CD4-positive, alpha-beta T cell (primary cell): Measurements from ENCODE around the gene SKAP2. TPM values are rescaled to one million over a fixed set of nuclear protein-coding genes. Genes with fewer than 3 reads are reported as not detected.

Source experiments
- ATAC-seq: fragments of 200-7000 bp; cut with Tn5 transposase; one replicate; pipeline ENCODE4 v1.10.0; 2022; ENCODE audit warnings: mild to moderate bottlenecking; ENCODE audit not compliant: poor library complexity
- CTCF ChIA-PET: fragments of 350-600 bp; sonication (Branson Sonifier 250); formaldehyde crosslinking; loops from one replicate; lab custom pipeline; 2021; ENCODE audit warnings: antibody characterized with exemption, inconsistent platforms; lab: Charles Lee
- POLR2A ChIA-PET: fragments of 350-600 bp; sonication (Branson Sonifier 250); formaldehyde crosslinking; loops from one replicate; lab custom pipeline; 2021; ENCODE audit warnings: antibody characterized with exemption, inconsistent platforms; lab: Charles Lee
- DNase-seq, 14 experiments: peaks; one replicate each; pipeline ENCODE4 v3.0.0-alpha.2; 2013 to 2020; ENCODE audit warnings: mixed read lengths in 2 of 14
- H3K27ac ChIP-seq, 2 donors: one replicate each; pipeline versions ENCODE4 v1.5.1 to v1.7.0; 2013; ENCODE audit warnings: low read length in 2 of 2, low read depth in 1 of 2, mild to moderate bottlenecking in 1 of 2
- H3K27me3 ChIP-seq, 2 experiments: 1 replicate in 1 of 2; 2 replicates in 1 of 2; pipeline versions ENCODE4 v1.6.1 to v1.7.0; 2013; ENCODE audit warnings: low read length in 2 of 2, control low read depth in 1 of 2, mild to moderate bottlenecking in 1 of 2, moderate library complexity in 1 of 2; ENCODE audit not compliant: insufficient read depth in 2 of 2, control insufficient read depth in 1 of 2
- H3K36me3 ChIP-seq: one replicate; pipeline ENCODE4 v1.6.1; 2013; ENCODE audit warnings: low read length, control low read depth; ENCODE audit not compliant: insufficient read depth
- H3K4me1 ChIP-seq: one replicate; pipeline ENCODE4 v1.6.1; 2013; ENCODE audit warnings: low read length, control low read depth; ENCODE audit not compliant: insufficient read depth
- H3K4me3 ChIP-seq: one replicate; pipeline ENCODE4 v1.5.1; 2013; ENCODE audit warnings: mild to moderate bottlenecking, low read length, moderate library complexity
- H3K9me3 ChIP-seq, 2 experiments: 1 replicate in 1 of 2; 2 replicates in 1 of 2; pipeline versions ENCODE4 v1.6.1 to v1.7.0; 2013; ENCODE audit warnings: low read length in 2 of 2, mild to moderate bottlenecking in 2 of 2, control low read depth in 1 of 2, moderate library complexity in 1 of 2; ENCODE audit not compliant: control insufficient read depth in 1 of 2, insufficient read depth in 1 of 2
- H3K27ac Mint-ChIP-seq: one replicate; pipeline ENCODE4 v1.8.0; 2020; ENCODE audit warnings: mixed read lengths
- H3K27me3 Mint-ChIP-seq: one replicate; pipeline ENCODE4 v1.8.0; 2021; ENCODE audit warnings: mixed read lengths
- H3K36me3 Mint-ChIP-seq: one replicate; pipeline ENCODE4 v1.8.0; 2021; ENCODE audit warnings: low read depth, mixed read lengths
- H3K4me1 Mint-ChIP-seq: one replicate; pipeline ENCODE4 v1.8.0; 2021; ENCODE audit warnings: low read depth, mixed read lengths
- H3K4me3 Mint-ChIP-seq: one replicate; pipeline ENCODE4 v1.8.0; 2020; ENCODE audit warnings: mild to moderate bottlenecking, mixed read lengths
- H3K9me3 Mint-ChIP-seq: one replicate; pipeline ENCODE4 v1.8.0; 2020; ENCODE audit warnings: mixed read lengths
- CTCF ChIP-seq: fragments of 200-600 bp; IDR thresholded peaks from one replicate; pipeline ENCODE4 v1.8.0; 2022; ENCODE audit warnings: antibody characterized with exemption, mild to moderate bottlenecking
- intact Hi-C, 2 experiments: fragments of 100-400 bp; cut with DNase I in 1 of 2; cut with micrococcal nuclease in 1 of 2; formaldehyde crosslinking; loops; one replicate each; pipeline versions ENCODE4 v1.15.1 to v1.9.0; 2023 to 2025; cut with DNase I, micrococcal nuclease
- total RNA-seq, 174 experiments: library from RNA in 2 of 174; stranded (reverse) in 2 of 174; gene quantifications; one replicate each; pipeline ENCODE4 v1.2.3 and lab custom pipeline; 2021 to 2026

The SKAP2 gene
- total RNA-seq, 2 experiments from 2014 or later: 0.91 to 1.2 TPM

- H3K4me3 ChIP-seq: no peak overlapping the region
- no peaks in the 10 kb centered on the region for H3K36me3 Mint-ChIP-seq
- CTCF ChIA-PET: interaction anchor here (0.5 to 3.0 kb wide), 4 partner anchors 18 to 723 kb away, joined by 3 to 10 read pairs (median 4); no protein-coding TSS in a partner anchor
- H3K27me3 Mint-ChIP-seq: peaks cover 47% of the 10 kb centered on the region
- H3K4me1 Mint-ChIP-seq: no peaks in the 10 kb centered on the region
- peaks cover 0 to 4% of the 10 kb centered on the region in 2 experiments for H3K9me3 ChIP-seq
- H3K36me3 ChIP-seq: no peaks in the 10 kb centered on the region
- H3K4me3 Mint-ChIP-seq: no peak overlapping the region
- POLR2A ChIA-PET: no interaction called here
- peaks cover 3% of the 10 kb centered on the region for H3K4me1 ChIP-seq
- H3K9me3 Mint-ChIP-seq: no peaks in the 10 kb centered on the region
- intact Hi-C loops: loop anchor here (1.0 to 2.0 kb wide), 2 partner anchors 307 kb away; no protein-coding TSS in a partner anchor
- no peak for ATAC-seq
- peak in 3 of 14 experiments; percentile 46 to 53 (median 50) for DNase-seq
- TF ChIP-seq CTCF: peak; percentile 53
- H3K27ac Mint-ChIP-seq: no peak overlapping the region
- peaks cover 13 to 47% of the 10 kb centered on the region in 2 experiments for H3K27me3 ChIP-seq
- H3K27ac ChIP-seq: no peak overlapping the region
Measured at GRCh38 chr7:26853788-26854393, 10.5 kb downstream of the SKAP2 start.

- no peak overlapping the region for H3K27ac Mint-ChIP-seq
- Histone ChIP-seq H3K4me1 (no peaks in the 10 kb centered on the region), H3K9me3 (no peaks in the 10 kb centered on the region), H3K27ac (no peak overlapping the region), H3K4me3 (no peak overlapping the region), H3K27me3 (peaks cover 0 to 16% of the 10 kb centered on the region in 2 experiments), H3K36me3 (no peaks in the 10 kb centered on the region)
- ChIA-PET POLR2A (no interaction called here), CTCF (no interaction called here)
- H3K4me3 Mint-ChIP-seq: no peak overlapping the region
- H3K4me1 Mint-ChIP-seq: no peaks in the 10 kb centered on the region
- no peak for TF ChIP-seq CTCF
- H3K27me3 Mint-ChIP-seq: peaks cover 14% of the 10 kb centered on the region
- DNase-seq (no peak), ATAC-seq (no peak)
- intact Hi-C loops: no loop called here
- H3K36me3 Mint-ChIP-seq: no peaks in the 10 kb centered on the region
- no peaks in the 10 kb centered on the region for H3K9me3 Mint-ChIP-seq
Measured at GRCh38 chr7:26850193-26850651, 14.2 kb downstream of the SKAP2 start.

- intact Hi-C loops: no loop called here
- ATAC-seq: no peak
- H3K4me1 Mint-ChIP-seq: no peaks in the 10 kb centered on the region
- H3K27ac ChIP-seq: no peak overlapping the region
- no peak overlapping the region for H3K4me3 ChIP-seq
- H3K36me3 ChIP-seq: no peaks in the 10 kb centered on the region
- ChIA-PET POLR2A (no interaction called here), CTCF (no interaction called here)
- DNase-seq: no peak
- H3K4me3 Mint-ChIP-seq: no peak overlapping the region
- no peaks in the 10 kb centered on the region for H3K36me3 Mint-ChIP-seq
- no peaks in the 10 kb centered on the region for H3K27me3 Mint-ChIP-seq
- H3K4me1 ChIP-seq: no peaks in the 10 kb centered on the region
- no peaks in the 10 kb centered on the region for H3K9me3 Mint-ChIP-seq
- no peaks in the 10 kb centered on the region for H3K27me3 ChIP-seq
- H3K9me3 ChIP-seq: no peaks in the 10 kb centered on the region
- H3K27ac Mint-ChIP-seq: no peak overlapping the region
- TF ChIP-seq CTCF: no peak
Measured at GRCh38 chr7:26843705-26844104, 20.7 kb downstream of the SKAP2 start.
